AG09309 (cell line): ENCODE measurements around the gene BLOC1S5.

Experiments
- DNase-seq: peaks from one replicate; pipeline ENCODE4 v3.0.0-alpha.2; 2010; ENCODE audit warnings: low read depth
- H3K4me3 ChIP-seq: 2 replicates; pipeline ENCODE4 v1.5.1; 2011; ENCODE audit warnings: mild to moderate bottlenecking, low read depth, low read length, moderate library complexity; ENCODE audit not compliant: control insufficient read depth
- TF ChIP-seq, protein P1 (sequence below): IDR thresholded peaks from 2 replicates; pipeline ENCODE4 v1.5.1; 2011; ENCODE audit warnings: mild to moderate bottlenecking, low read depth, low read length, inconsistent platforms; ENCODE audit not compliant: insufficient read depth, control insufficient read depth; ENCODE audit errors: missing control alignments

BLOC1S5 gene

GRCh38 chr6:8087870-8088754 lies 23.9 kb upstream of the BLOC1S5 start:
- TF ChIP-seq, protein P1, sequence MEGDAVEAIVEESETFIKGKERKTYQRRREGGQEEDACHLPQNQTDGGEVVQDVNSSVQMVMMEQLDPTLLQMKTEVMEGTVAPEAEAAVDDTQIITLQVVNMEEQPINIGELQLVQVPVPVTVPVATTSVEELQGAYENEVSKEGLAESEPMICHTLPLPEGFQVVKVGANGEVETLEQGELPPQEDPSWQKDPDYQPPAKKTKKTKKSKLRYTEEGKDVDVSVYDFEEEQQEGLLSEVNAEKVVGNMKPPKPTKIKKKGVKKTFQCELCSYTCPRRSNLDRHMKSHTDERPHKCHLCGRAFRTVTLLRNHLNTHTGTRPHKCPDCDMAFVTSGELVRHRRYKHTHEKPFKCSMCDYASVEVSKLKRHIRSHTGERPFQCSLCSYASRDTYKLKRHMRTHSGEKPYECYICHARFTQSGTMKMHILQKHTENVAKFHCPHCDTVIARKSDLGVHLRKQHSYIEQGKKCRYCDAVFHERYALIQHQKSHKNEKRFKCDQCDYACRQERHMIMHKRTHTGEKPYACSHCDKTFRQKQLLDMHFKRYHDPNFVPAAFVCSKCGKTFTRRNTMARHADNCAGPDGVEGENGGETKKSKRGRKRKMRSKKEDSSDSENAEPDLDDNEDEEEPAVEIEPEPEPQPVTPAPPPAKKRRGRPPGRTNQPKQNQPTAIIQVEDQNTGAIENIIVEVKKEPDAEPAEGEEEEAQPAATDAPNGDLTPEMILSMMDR, result no peak
- no peak overlapping the region for H3K4me3 ChIP-seq
- DNase-seq, result no peak

- no peak overlapping the region for H3K4me3 ChIP-seq
- no peak for DNase-seq
- TF ChIP-seq, protein P1, result no peak
Observed at GRCh38 chr6:8086755-8087306, 22.6 kb upstream of the BLOC1S5 start.

DNA sequence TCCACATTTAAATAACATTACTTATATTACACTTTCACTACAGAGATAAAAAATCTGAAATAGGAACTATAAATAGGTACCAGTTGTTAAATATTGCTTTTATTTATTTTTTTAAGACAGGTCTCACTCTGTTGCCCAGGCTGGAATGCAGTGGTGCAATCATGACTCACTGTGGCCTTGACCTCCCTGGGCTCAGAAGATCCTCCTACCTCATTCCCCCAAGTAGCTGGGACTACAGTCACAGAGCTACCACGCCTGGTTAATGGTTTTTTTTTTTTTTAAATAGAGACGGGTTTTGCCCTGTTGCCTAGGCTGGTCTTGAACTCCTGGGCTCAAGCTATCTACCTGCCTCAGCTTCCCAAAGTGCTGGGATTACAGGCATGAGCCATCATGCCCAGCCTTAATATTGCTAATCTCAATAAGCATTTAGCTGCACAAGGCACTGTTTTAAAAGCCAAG lies 20.9 kb upstream of the BLOC1S5 start:
- TF ChIP-seq, protein P1, result no peak
- no peak overlapping the region for H3K4me3 ChIP-seq
- DNase-seq, result peak; percentile 82

- no peak for DNase-seq
- no peak overlapping the region for H3K4me3 ChIP-seq
- TF ChIP-seq, protein P1, result no peak
Observed at GRCh38 chr6:8084586-8084985, 20.4 kb upstream of the BLOC1S5 start.

- TF ChIP-seq, protein P1, result no peak
- H3K4me3 ChIP-seq, result no peak overlapping the region
- peak; percentile 86 for DNase-seq
Observed at GRCh38 chr6:8082954-8083858, 19.0 kb upstream of the BLOC1S5 start.

- DNase-seq, result no peak
- TF ChIP-seq, protein P1, result no peak
- H3K4me3 ChIP-seq, result no peak overlapping the region
Observed at GRCh38 chr6:8082572-8082953, 18.4 kb upstream of the BLOC1S5 start.
